GM19463 (cell line): ENCODE data around the gene ASTN2.

Source experiments
- ATAC-seq: cut with Tn5 transposase; IDR thresholded peaks from one replicate; pipeline ENCODE4 v1.9.1; 2021; ENCODE audit warnings: mild to moderate bottlenecking, moderate library complexity; ENCODE audit not compliant: unreplicated experiment

Gene ASTN2

DNA sequence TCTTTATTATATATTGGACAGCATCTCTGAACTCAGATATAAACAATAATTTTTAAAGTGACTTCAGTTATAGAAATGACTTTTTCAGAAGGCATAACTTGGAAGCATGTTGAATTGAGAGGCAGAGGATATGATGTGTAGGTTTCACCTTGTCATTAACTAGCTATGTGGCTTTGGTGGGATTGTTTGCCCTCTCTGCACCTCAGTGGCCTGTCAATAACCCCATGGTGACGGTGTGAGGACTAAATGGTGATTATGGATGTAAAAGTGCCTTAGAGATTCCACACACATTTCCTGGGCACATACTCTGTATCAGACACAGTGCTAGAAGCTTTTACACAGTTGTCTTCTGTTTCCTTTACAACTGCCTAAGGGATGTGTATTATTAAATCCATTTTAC is 962.6 kb downstream of the ASTN2 start:
- ATAC-seq: no peak

DNA sequence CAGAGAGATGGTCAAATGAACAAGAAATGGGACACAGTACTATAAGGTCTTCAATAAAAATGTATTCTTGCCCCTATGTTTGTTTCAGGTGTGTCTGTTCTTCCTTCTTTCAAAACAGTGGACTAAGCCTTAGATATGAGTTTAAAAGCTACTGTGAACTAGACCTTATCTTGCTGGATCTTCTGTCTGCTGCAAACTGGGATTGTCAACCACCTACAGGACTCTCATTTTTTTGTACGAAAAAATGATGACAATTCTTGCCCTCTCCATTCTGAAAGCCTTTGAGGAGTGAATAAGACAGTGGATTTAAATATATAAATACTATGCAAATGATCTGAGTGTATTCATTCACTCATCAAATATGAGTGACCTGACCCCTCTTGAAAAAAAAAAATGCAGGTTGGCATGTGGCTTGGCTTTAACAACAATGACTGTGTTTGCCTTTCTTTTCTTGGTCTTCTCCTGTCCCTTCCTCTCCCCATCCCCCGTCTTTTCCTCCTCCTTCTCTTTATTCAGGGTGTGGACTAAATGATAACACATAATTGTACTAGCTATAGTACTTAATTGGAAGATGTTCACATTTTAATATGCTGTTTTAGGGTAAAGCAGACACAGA is 963.2 kb downstream of the ASTN2 start:
- no peak for ATAC-seq

DNA sequence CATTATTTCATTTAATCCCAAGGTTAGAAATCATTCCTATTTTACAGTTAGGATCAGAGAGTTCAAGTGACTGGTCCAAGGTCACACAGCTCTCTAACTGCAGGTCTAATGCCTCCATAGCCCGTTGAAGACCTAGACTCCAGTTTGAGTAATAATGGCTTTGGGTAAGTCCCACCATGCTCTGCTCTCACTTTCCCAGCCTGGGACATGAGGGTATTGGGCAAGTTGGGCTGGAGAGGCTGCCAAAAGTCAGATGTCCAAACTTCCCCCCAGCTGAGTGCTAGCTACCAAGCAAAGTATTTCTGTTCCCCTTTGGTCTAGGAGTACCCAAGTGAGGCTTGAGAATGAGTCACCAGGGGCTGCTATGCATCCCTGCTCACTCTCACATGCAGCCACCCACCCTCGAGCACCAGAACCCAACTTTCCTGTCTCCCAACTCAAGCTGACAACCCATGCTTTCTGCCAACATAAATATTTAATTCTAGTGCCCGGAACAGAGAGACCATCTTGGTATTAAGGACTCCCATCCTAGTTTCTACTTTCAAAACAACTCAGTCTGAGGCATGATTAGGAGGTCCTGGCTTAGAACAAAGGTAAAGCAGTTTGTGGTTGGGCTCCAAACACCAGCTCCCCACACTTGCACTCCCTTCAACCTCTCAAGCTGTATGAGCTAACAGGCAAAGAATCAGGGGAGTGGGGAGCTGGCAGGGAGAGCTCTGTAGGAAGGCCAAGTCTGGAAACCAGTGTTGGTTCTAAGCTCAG is 964.3 kb downstream of the ASTN2 start:
- peak; percentile 90 for ATAC-seq

DNA sequence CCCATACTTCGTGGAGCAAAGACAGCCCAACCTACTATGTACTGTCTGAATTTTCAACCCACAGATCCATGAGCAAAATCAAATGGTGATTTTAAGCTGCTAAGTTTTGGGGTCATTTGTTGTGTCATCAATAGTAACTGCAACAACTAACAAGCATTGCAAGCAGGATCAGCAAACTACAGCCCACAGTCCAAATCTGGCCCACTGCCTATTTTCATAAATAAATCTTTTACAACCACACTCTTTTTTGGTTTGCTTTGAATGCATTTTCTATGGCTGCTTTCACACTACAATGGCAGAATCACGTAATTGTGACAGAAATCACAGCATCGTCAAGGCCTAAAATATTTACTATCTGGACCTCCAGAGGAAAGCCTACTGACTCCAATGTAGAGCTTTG is 964.9 kb downstream of the ASTN2 start:
- no peak for ATAC-seq

DNA sequence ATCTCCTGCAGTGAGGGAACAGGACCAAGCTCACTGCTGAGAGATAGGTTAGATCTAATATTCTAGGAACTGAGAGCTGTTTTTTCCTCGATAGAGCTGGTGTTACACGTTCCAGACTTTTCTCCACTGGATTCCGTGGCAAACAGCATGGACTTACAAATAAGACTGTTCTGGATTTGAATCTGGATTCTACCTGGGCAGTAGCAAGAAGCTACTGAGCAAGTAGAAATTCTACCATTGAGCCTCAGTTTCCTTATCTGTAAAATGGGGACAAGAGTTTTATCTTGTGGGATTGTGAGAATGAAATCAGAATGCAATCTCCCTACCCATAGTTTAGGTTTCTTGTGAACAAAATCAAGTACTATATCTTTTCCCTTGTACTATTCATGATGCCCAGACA is 966.4 kb downstream of the ASTN2 start:
- no peak for ATAC-seq

DNA sequence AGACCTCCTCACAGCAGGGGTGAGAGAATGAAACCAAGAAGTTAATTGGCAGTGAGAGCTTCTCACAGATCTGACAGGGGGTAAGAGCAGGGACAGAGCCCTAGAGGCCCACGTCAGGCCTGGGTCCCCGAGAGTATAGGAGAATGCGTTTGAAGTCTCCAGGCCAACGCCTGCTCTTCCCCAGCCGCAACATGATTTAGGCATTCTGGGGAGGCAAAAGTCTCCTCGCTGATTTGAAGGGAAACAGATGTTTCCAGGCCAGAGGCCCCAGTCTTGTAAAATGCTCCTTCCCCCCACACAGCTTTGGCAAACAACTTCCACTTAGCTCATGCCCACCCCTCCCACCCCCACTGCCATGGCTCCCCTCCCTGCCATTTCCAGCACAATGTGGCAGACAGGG is 966.9 kb downstream of the ASTN2 start:
- no peak for ATAC-seq

DNA sequence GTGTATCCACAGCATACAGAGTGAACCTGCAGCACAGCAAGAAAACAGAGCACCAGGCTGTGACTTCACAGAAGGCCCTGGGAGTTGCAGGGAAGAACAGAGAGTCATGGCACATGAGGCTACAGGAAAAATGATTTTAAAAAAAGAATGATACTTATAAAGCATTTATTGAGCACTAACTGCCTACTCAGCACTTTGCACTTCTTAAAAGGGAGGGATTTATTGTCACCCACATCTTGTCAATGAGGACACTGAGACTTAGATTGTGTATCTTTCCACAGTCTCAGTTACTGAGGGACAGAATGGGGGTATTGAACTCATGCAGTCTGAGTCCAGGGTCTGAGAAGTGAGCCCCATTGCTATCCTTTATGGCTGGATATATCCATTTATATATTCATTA is 972.3 kb downstream of the ASTN2 start:
- ATAC-seq: no peak

DNA sequence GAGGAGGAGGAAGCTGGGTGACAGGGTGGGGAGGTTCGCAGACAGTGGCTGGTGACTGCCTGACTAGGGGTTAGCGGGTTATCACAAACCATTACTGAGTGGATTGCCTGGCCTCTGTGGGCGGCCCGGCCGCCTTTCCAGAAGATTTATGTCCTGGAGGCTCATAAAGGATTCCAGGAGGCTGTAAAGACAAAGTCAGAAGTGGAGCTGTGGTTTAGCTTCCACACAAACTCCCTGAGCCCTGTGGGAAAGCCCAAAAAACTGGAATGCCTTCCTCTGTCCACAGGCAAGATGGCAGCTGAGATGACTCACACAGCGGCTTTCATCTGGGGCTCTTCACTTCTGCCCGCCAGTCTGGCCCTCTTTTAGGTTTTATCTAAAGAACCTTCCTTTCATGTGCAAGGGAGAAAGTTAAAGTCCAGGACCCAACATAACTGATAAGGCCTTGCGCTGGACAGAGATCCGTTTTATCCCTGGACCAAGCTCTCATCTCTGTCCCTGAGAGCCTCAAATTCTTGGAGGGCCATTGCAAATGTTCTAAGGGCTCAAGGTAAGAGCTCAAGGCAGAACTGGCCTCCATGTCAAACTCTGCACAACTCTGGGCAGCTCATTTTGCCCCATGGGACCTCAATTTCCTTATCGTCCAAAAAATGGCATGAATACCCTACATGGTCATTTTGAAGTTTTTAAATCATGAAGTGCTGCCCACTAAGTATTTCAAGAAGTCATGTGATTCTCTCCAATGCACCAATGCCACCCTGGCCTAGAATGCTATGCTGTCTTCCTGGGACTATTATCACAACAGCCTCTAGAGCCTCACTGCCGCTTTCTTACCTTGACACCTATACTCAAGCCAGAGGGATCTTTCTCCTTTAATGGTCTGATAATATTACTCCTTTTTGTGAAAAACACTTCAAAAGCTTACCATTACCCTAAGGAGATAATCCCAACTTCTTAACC is 977.2 kb downstream of the ASTN2 start:
- no peak for ATAC-seq

DNA sequence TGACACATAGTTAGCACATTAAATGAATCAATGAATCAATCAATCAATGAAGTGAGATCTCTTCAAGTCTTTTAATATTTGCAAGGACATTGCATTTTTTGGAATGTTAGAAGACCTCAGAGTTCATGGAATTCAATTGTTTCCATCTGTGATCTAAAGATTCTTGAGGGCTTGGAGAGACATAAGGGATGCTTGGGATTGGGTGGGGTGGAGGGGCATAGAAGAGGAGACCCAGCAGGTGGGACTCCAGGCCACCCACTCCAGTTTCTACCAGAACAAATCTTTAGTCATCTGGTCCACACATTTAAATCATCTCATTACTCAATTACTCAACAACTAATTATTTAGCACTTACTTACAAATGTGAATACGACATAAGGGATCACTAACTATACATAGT is 978.7 kb downstream of the ASTN2 start:
- no peak for ATAC-seq

DNA sequence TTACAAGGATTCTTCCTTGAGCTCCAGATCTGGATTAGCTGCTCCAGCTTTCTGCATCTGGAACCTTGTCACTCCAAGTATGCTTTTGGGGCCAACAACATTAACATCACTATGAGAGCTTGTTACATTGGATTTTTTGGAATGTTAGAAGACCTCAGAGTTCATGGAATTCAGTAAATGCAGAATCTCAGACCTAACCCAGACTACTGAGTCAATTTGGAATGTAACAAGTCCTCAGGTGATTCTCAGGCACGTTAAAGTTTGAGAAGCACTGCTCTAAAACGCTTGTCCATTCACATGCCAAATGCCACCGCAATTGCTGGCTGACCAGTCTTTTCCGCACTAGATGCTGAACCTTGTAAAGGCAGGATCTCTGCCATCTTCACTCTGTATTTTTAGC is 979.2 kb downstream of the ASTN2 start:
- no peak for ATAC-seq

DNA sequence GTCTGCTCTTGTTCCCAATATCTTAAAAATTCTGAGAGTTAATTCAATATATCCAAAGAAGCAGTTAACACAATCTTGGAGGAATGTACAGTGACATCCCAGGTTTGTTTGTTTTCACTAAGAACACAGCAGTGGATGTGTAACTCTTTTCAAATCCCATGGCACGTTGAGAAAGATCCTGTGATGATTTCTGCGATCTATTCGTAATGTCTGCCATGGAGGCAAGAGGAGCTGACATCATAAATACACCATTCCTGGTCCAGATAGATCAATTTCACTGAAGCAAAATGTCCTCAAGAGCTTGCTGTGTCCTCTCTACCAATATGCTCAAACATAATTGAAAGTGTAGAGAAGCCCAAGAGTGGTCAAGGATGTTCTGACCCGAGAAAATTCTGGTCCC is 980.5 kb downstream of the ASTN2 start:
- ATAC-seq: no peak

DNA sequence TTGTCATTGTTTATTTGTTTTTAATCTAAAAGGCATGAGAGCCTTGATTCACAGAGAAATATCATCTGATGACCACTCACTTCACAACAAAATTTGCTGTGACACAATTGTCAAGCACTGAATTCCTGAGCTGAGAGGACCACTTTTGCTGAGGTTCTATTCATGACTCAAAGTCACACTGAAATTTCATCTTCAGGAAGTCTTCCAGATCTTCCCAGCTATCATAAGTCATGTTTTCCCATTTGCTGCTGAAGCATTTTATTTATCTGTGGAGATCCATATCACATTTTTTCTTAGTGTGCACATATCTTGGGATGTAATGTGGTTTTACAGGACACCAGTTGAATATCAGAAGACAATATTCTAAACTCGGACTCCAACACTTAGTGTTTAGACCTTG is 982.8 kb downstream of the ASTN2 start:
- no peak for ATAC-seq

DNA sequence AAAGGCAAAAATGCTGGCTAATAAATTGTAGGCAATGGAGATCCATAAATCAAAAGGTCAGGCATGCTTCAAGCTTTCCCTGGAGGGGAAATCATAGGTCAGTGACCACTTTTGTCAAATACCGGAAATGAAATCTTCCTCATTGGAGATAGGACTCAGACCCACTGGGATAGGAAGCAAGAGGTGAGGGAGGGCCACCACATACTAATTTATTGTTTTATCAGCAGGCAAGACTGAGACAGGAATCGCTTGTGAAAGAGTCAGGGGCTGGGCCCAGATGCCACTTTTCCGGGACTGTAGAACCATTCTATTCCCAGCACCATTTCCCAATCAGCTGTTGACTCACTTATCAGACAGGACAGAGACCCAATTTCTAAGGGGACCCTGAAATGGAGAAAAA is 984.0 kb downstream of the ASTN2 start:
- no peak for ATAC-seq

DNA sequence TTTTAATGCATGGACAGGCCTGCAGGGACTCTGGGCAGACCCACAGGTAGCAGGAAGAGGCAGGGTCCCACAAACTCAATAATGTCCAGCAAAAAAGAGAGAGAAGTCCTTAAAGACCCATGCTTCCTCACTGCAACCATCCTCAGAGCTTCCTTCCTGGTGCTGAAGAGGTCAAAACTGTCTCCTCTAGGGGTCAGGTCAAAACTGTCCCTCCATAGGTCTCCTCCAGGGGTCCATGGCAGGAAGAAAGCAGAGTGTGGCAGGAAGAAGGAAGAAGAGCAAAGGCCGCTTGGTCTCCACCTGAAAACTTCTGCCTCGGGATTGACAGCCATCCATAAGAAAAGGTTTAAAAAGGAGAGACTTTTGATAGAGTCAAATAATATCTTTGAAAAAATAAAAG is 989.6 kb downstream of the ASTN2 start:
- no peak for ATAC-seq

DNA sequence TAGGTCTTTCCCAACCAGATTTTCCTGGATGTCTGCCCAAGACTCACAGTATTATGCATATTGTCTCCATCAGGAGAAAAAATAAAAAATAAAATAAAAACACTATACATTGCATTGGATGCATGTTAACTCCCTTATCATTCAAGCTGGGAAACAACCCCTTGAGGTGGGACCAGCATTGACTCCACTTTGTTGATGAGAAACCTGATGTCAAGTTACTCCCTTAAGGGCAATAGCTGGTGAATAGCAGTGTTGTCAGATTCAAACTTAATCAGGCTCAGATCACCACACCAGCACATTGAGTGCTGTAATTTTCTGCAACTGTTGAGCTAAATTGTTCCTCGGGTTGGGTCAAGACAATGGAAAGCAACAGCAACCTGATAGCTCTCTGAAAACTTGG is 991.7 kb downstream of the ASTN2 start:
- no peak for ATAC-seq

DNA sequence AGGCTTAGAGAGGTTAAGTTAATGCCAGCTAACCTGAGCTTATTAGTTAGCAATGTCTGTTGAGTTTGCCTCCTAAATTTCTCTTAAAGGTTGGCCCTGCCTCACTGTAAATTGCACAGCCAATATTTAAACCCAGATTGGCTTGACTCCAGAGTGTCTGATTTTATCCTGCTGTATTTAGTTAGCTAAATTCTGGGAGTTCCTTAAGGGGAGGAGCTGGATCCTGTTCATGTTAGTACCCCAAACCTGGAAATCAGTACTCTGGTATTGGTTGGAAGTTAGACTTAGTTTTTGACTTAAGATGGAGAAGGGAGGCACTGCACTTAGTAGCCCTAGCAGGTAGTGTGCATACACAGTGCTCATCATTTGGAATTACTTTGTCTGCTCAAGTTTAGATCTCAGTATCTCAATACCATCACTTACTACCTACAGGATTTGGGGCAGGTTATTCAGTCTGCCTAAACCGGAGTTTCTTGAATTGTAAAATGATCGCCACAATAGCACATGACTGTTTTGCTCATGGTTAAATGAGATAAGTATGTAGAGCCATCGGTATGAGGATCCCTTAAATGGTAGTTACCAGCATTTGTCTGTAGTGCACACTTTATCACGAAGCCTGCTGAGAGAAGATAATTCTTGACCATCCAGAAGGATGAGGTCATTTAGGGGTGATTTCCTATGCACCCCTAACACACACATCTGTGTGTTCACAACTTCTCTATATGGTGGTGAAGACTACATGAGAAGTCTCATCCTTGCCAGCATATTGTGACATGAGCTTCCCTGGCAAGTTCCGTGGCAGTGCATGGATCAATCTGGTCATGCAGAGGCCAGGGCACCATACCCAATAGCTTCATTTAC is 992.5 kb downstream of the ASTN2 start:
- no peak for ATAC-seq

DNA sequence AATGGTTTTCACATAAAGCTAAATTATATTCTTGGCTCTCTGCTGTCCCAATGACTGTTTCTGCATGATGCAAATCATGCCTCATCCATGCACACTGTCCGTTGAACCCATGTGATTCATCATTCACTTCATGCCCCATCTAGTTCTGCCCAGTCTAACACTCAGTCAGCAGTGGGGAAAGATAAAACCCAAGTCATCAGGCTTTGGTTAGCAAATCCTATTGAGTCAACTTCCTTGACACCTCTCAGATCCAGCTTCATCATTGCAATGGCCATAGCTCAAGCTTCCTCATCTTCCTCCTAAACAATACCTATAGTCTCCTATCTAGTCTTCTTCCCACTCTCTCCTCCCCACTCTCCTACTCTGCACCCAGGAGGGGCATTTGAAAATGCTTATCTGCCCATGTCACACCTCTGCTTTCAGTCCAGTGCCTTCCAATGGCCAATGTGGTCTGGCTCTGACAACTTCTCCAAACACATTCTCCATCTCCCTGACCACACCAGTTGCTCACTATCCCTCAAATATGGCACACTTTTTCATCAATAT is 993.8 kb downstream of the ASTN2 start:
- no peak for ATAC-seq

DNA sequence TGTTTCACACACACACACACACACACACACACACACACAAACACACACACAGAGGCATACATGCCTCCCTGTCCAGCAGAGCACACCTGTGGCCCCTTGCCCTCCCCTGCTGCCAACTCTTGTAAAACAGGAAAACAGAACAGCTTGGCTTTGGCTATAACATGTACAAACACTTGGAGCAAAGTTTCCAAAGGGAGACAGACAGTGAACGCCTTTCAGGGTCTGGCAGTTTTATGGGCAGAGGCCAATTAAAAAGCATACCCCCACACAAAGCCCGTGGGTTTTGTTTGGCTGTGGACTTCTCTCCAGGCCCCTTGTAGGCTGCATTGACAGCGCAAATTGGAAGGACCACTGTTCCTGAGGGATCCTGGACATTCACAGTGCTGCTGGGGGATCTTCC is 995.7 kb downstream of the ASTN2 start:
- ATAC-seq: no peak

DNA sequence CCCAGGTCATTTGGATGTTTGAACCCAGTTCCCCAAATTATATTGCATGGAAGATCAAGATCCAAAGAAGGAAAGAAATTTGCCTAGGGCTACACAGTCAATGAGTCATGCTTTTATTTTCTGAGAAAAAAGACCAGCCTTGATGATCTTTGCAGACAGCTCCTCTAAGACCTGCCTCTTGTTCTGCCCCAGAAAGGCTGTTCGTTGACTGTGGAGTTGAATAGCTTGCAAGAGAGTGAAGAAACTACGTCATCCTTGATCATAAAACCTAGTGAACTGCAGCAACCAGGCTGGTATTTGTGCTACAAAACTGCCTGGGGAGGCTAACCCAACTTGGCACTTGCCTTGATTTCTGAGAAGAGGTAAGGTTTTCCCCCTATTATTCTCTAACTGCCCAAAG is 997.4 kb downstream of the ASTN2 start:
- ATAC-seq: no peak

DNA sequence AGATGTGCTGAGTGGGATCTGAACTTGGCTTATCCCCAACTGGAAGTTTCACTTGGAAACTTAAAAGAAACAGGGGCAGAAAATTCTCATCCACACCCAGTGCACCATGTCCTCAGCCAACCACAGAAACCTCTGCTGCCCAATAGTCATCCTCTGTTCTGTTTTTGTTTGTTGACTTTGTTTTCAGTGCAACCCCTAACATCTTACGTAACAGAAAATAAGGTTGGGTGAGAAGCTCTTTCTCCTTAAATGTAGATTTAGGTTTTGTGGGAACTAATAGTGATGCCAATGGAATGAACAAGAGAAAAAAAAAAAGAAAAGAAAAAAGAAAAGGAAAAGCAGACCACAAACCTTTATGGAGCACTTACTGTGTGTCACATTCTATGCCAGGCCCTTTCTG is 998.4 kb downstream of the ASTN2 start:
- ATAC-seq: no peak

DNA sequence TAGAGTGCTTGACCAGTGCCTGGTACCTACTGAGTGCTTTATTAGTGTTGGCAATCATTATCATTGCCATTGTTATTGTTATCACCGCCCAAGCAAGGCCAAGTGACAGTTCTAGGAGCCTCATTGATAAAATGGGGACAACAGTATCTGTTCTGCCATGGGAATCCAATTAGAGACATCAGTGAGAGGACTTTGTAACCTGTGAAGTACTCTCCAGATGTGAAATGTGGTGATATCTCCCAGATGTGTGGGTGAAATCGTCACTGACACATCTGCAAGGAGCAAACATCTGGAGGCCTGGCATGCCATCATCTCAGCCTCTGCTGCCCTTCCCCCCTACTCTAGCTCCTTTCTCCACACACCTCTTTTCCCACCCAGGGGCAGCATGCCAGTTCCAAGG is 1000.5 kb downstream of the ASTN2 start:
- no peak for ATAC-seq
